C4-2B (cell line): ENCODE results near the gene AFAP1.

ENCODE experiments used
- ZFX ChIP-seq: fragments of 450-650 bp; IDR thresholded peaks from 2 replicates; pipeline ENCODE4 v1.6.1; 2017
- TF ChIP-seq, protein P1 (sequence below): fragments of 450-650 bp; conservative IDR thresholded peaks from 2 replicates; pipeline ENCODE4 v1.5.1; 2017; ENCODE audit warnings: mild to moderate bottlenecking

DNA sequence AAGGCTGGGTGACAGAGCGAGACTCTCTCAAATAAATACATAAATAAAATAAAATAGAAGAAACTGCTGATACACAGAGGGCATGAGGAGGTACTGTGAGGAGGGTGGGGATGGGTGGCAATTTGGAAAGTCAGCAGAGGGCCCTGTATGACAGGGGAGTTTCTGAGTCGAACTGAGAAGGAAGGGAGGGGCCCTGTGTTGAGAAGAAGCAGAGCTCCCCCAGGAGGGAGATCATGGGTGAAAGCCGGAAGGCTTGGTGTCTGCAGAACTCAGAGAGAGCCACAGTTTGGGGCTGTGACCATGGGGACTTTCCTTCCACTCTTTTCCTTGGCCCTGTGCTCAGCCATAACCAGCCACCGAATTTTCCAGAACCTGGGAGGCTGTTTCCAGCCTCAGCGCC lies 24.8 kb upstream of the AFAP1 start:
- TF ChIP-seq, protein P1, sequence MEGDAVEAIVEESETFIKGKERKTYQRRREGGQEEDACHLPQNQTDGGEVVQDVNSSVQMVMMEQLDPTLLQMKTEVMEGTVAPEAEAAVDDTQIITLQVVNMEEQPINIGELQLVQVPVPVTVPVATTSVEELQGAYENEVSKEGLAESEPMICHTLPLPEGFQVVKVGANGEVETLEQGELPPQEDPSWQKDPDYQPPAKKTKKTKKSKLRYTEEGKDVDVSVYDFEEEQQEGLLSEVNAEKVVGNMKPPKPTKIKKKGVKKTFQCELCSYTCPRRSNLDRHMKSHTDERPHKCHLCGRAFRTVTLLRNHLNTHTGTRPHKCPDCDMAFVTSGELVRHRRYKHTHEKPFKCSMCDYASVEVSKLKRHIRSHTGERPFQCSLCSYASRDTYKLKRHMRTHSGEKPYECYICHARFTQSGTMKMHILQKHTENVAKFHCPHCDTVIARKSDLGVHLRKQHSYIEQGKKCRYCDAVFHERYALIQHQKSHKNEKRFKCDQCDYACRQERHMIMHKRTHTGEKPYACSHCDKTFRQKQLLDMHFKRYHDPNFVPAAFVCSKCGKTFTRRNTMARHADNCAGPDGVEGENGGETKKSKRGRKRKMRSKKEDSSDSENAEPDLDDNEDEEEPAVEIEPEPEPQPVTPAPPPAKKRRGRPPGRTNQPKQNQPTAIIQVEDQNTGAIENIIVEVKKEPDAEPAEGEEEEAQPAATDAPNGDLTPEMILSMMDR = no peak
- no peak for TF ChIP-seq ZFX
